ACC112 (cell line): ENCODE data around the gene SAMD8.
A peak's percentile ranks its signal among the peaks of the same experiment; 100 is the strongest.
"Not testable (repeated sequence)": the region's sequence is repeated elsewhere in the genome, so short reads cannot be mapped to it uniquely, and the experiment has no call there.

Source experiments
- H2AFZ ChIP-seq: fragments of 200-600 bp; sonication (generic); one replicate; pipeline ENCODE4 v1.6.0; 2017; ENCODE audit warnings: antibody characterized with exemption, low read length; ENCODE audit not compliant: unreplicated experiment
- H3K27ac ChIP-seq: fragments of 200-600 bp; sonication (generic); 2 replicates; pipeline ENCODE4 v1.5.1; 2014; ENCODE audit warnings: low read depth, mild to moderate bottlenecking, antibody characterized with exemption, low read length, moderate library complexity
- H3K27me3 ChIP-seq: fragments of 200-600 bp; sonication (generic); 2 replicates; pipeline ENCODE4 v1.6.1; 2014; ENCODE audit warnings: mild to moderate bottlenecking, antibody characterized with exemption, low read length, moderate library complexity, mixed read lengths; ENCODE audit not compliant: insufficient read depth
- H3K36me3 ChIP-seq: fragments of 200-600 bp; sonication (generic); 2 replicates; pipeline ENCODE4 v1.6.1; 2016; ENCODE audit warnings: mild to moderate bottlenecking, antibody characterized with exemption, low read length, moderate library complexity, mixed read lengths; ENCODE audit not compliant: insufficient read depth
- H3K4me1 ChIP-seq: fragments of 200-600 bp; sonication (generic); one replicate; pipeline ENCODE4 v1.6.1; 2016; ENCODE audit warnings: low read length, mixed read lengths; ENCODE audit not compliant: insufficient read depth, unreplicated experiment, control insufficient read depth
- H3K4me3 ChIP-seq: fragments of 200-600 bp; sonication (generic); 2 replicates; pipeline ENCODE4 v1.5.1; 2014; ENCODE audit warnings: mild to moderate bottlenecking, low read depth, low read length
- H3K79me2 ChIP-seq: fragments of 200-600 bp; sonication (generic); one replicate; pipeline ENCODE4 v1.6.0; 2016; ENCODE audit warnings: low read length; ENCODE audit not compliant: control insufficient read depth, unreplicated experiment, insufficient read depth

The SAMD8 gene

GRCh38 chr10:75108684-75109458 lies 2.6 kb upstream of the SAMD8 start:
- Histone ChIP-seq H2AFZ (no peak overlapping the region), H3K27ac (no peak overlapping the region), H3K4me3 (no peak overlapping the region), H3K36me3 (no peaks in the 10 kb centered on the region), H3K4me1 (no peaks in the 10 kb centered on the region), H3K79me2 (peaks cover 19% of the 10 kb centered on the region), H3K27me3 (no peaks in the 10 kb centered on the region)

GRCh38 chr10:75109459-75109778 lies 2.0 kb upstream of the SAMD8 start:
- Histone ChIP-seq H3K79me2 (peaks cover 25% of the 10 kb centered on the region), H3K4me1 (no peaks in the 10 kb centered on the region), H3K36me3 (no peaks in the 10 kb centered on the region), H2AFZ (no peak overlapping the region), H3K27ac (no peak overlapping the region), H3K27me3 (no peaks in the 10 kb centered on the region), H3K4me3 (no peak overlapping the region)

GRCh38 chr10:75110006-75110632 lies 1.3 kb upstream of the SAMD8 start:
- Histone ChIP-seq H3K27ac (peak overlapping the region; percentile 93; the same call in 1 of the 2 replicates), H2AFZ (no peak overlapping the region), H3K27me3 (no peaks in the 10 kb centered on the region), H3K36me3 (no peaks in the 10 kb centered on the region), H3K4me1 (peaks cover 1% of the 10 kb centered on the region), H3K4me3 (peak overlapping the region; percentile 100), H3K79me2 (peaks cover 32% of the 10 kb centered on the region)

- Histone ChIP-seq H3K36me3 (no peaks in the 10 kb centered on the region), H3K4me1 (peaks cover 8% of the 10 kb centered on the region), H3K79me2 (peaks cover 48% of the 10 kb centered on the region), H3K27me3 (no peaks in the 10 kb centered on the region), H2AFZ (peak overlapping the region; percentile 97), H3K4me3 (peak overlapping the region; percentile 100), H3K27ac (peak overlapping the region; percentile 93)
These were observed 637 bp downstream of the SAMD8 start for GRCh38 chr10:75111907-75112679.

- Histone ChIP-seq H3K79me2 (peaks cover 76% of the 10 kb centered on the region), H3K27me3 (no peaks in the 10 kb centered on the region), H3K27ac (no peak overlapping the region), H3K36me3 (no peaks in the 10 kb centered on the region), H3K4me1 (peaks cover 24% of the 10 kb centered on the region), H2AFZ (no peak overlapping the region), H3K4me3 (no peak overlapping the region)
These were observed 3.7 kb downstream of the SAMD8 start for GRCh38 chr10:75115137-75115536.

GRCh38 chr10:75116941-75117775 lies 5.7 kb downstream of the SAMD8 start:
- not testable (repeated sequence) for H3K36me3 ChIP-seq, H3K27ac ChIP-seq, H3K27me3 ChIP-seq, H2AFZ ChIP-seq, H3K4me3 ChIP-seq
- Histone ChIP-seq H3K4me1 (peaks cover 30% of the 10 kb centered on the region), H3K79me2 (peaks cover 87% of the 10 kb centered on the region)

GRCh38 chr10:75117995-75118394 lies 6.5 kb downstream of the SAMD8 start:
- Histone ChIP-seq H3K27me3 (no peaks in the 10 kb centered on the region), H3K36me3 (no peaks in the 10 kb centered on the region), H3K79me2 (peaks cover 84% of the 10 kb centered on the region), H2AFZ (no peak overlapping the region), H3K27ac (no peak overlapping the region), H3K4me1 (peaks cover 30% of the 10 kb centered on the region), H3K4me3 (no peak overlapping the region)

GRCh38 chr10:75119444-75120066 lies 8.1 kb downstream of the SAMD8 start:
- not testable (repeated sequence) for H2AFZ ChIP-seq, H3K27me3 ChIP-seq, H3K36me3 ChIP-seq, H3K27ac ChIP-seq, H3K4me3 ChIP-seq
- H3K79me2 ChIP-seq, result peaks cover 78% of the 10 kb centered on the region
- peaks cover 30% of the 10 kb centered on the region for H3K4me1 ChIP-seq

GRCh38 chr10:75121322-75121721 lies 9.9 kb downstream of the SAMD8 start:
- Histone ChIP-seq H3K4me3 (no peak overlapping the region), H3K4me1 (peaks cover 30% of the 10 kb centered on the region), H3K27me3 (no peaks in the 10 kb centered on the region), H2AFZ (no peak overlapping the region), H3K36me3 (peaks cover 6% of the 10 kb centered on the region), H3K27ac (no peak overlapping the region), H3K79me2 (peaks cover 72% of the 10 kb centered on the region)

- no peaks in the 10 kb centered on the region for H3K27me3 ChIP-seq
- H3K79me2 ChIP-seq, result peaks cover 70% of the 10 kb centered on the region
- no peak overlapping the region for H3K27ac ChIP-seq
- H3K4me1 ChIP-seq, result peaks cover 26% of the 10 kb centered on the region
- no peak overlapping the region for H2AFZ ChIP-seq
- H3K36me3 ChIP-seq, result peaks cover 6% of the 10 kb centered on the region
- H3K4me3 ChIP-seq, result no peak overlapping the region
These were observed 11.0 kb downstream of the SAMD8 start for GRCh38 chr10:75122505-75122904.
